HG03460 (cell line): ENCODE measurements around the gene AP2A2.
A peak's percentile ranks its signal among the peaks of the same experiment; 100 is the strongest.

Source experiments
- ATAC-seq: cut with Tn5 transposase; IDR thresholded peaks from one replicate; pipeline ENCODE4 v1.9.1; 2021; ENCODE audit not compliant: unreplicated experiment

AP2A2 gene

GRCh38 chr11:898540-899190, 27.0 kb upstream of the AP2A2 start:
- no peak for ATAC-seq

DNA sequence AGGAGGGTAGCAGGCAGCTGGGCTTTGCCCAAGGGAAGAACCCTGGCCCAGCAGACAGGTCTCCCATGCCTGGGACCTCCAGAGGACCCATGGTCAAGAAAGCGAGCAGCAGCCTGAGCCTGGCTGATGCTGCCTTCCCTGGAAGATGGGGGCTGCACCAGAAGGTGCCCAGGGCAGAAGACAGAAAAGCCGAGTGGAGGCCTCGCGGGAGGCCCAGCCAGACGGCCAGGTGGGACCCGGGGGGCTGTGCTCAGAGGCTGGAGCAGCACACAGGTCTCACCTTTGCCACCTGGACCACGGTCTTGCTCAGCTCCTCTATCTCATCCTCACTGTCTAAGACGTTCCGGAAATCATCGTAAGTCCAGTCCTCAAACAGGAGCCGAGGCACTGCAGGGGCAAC, 25.9 kb upstream of the AP2A2 start:
- no peak for ATAC-seq

- no peak for ATAC-seq
Measured at GRCh38 chr11:900545-900944, 25.1 kb upstream of the AP2A2 start.

DNA sequence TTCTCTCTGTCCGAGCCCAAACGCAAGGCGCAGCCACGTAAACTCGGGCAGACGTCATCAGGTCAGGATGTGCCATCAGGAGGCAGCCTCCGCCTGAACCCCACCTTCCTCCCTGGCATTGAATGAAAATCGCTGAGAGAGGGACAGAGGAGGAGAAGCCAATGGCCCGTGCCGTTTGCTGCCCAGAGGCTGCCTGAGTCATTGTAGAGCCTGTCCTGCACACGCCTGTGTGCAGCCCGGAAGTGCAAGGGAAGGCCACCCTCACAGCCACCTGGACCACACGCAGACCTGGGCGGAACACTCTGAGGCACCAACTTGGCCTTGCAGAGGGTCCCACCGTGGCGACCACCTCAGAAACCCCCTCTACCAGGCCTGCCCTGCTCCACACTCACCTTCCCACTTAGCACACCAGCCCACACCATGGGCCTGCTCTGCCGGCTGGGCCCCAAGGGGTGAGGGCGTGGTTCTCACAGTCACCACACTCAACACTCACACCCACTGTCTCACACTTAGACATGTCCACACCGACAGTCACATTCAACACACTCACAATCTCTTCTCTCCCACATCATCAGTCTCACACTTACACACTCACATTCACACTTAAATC, 24.1 kb upstream of the AP2A2 start:
- no peak for ATAC-seq

DNA sequence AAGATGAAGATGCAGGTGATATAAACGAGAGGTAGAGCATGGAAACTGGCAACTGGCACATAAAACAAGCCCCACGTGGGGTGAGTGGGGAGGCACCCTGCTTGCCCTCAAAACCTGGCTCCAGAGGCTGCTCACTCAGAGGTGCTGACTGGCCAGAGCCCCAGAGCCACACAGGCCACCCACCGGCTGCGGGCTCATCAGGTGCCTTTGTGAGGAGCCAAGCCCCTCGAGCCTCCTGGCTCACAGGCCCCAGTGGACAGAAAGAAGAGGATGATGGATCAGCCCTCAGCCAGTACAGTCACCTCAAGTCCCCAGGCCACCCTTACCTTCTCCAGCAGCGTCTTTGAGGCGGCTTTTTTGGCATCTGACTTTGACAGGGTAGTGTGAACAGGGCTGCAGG, 21.3 kb upstream of the AP2A2 start:
- ATAC-seq, result no peak

GRCh38 chr11:905952-906351, 19.7 kb upstream of the AP2A2 start:
- no peak for ATAC-seq

DNA sequence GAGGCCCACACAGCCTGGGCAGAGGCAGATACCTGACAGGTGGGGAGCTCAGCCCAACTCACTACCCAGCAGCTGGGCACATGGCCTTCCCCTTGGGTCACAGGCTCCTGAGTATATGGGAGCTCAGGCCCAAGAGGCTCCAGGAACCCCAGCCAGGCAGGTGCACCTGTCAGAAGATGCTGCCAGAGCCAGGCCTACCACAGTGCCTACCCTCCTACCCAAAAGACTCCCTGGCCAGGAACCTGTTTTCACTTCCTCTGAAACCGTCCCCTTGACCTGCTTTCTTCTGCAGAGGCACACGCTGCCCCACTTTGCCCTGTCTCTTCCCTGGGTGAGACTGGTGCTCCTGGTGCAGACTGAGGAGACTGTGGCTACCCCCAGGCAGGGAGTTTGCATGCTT, 18.0 kb upstream of the AP2A2 start:
- ATAC-seq, result no peak

DNA sequence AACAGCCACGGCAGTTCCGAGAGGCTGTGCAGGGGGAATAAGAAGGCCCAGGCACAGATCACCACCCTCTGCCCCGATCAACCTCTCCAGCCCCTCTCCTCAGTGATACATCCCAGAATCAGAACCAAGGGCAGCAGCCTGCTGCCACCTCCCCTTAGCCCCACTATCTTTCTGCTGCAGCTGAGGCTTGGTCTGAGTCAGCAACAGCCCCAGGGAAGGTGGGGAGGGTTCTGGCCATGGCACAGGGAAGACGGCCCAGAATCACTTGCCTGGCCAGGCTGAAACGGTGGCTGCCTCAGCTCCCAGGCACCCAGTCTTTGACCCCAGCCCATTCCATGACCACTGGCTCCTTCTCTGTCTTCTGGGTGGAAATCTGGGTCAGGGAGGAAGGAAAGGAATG, 17.4 kb upstream of the AP2A2 start:
- ATAC-seq, result no peak

GRCh38 chr11:909406-909805, 16.3 kb upstream of the AP2A2 start:
- ATAC-seq, result no peak

DNA sequence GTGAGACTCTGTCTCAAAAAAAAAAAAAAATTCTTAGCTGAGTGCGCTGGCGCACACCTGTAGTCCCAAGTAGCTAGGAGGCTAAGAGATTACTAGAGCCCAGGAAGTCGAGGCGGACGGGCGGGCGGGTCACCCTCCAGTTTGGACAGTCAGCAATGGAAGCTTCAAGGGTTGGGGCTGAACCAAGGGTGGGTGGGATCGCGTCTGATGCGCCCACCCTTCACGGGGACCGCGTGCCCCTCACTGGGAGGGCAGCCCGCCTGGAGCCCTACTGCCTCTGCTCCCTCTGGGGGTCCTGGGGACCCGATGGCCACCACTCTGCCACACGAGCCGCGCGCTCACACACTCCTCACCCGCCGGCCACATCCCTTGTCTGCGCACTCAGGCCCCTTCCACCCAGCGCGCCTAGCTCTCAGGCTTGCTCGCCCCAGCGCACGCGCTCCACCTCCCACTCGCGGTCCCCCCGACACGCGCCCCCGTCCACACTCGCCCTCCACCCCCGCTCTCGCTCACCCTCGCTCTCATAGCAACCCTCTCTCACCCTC, 15.6 kb upstream of the AP2A2 start:
- peak; percentile 22 for ATAC-seq

- ATAC-seq, result peak; percentile 80
Measured at GRCh38 chr11:910589-911030, 15.1 kb upstream of the AP2A2 start, which contains the start of gene CHID1. TSS of gene CHID1 (minus strand) at chr11:910810. CDS start at chr11:904816, 5,994 bp downstream.

- peak; percentile 22 for ATAC-seq
Measured at GRCh38 chr11:911031-911889, 14.4 kb upstream of the AP2A2 start.

GRCh38 chr11:911890-912219, 13.8 kb upstream of the AP2A2 start:
- ATAC-seq, result no peak

- ATAC-seq, result no peak
Measured at GRCh38 chr11:912266-912665, 13.4 kb upstream of the AP2A2 start.

GRCh38 chr11:913043-913442, 12.6 kb upstream of the AP2A2 start:
- ATAC-seq, result no peak

DNA sequence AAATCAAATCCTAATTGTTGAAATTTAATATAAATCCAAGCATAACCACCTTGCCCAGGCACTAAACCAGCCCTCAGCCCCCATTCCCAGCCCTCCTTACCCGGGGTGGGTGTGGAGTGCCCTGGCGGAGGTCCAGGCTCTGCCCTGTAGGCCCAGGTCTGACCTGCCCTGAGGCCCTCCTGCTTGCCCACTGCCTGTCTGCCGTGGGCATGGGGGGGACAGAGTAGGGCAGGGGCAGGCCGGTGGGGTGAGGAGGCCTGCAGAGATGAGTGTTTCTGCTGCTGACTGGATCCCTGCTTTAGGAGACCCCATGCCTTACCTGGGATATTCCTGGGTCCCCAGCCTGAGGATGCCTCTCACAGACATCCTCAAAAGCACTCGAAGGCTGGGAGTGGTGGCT, 11.5 kb upstream of the AP2A2 start:
- no peak for ATAC-seq

- ATAC-seq, result no peak
Measured at GRCh38 chr11:914747-915501, 10.7 kb upstream of the AP2A2 start.

GRCh38 chr11:917426-917825, 8.2 kb upstream of the AP2A2 start:
- no peak for ATAC-seq

DNA sequence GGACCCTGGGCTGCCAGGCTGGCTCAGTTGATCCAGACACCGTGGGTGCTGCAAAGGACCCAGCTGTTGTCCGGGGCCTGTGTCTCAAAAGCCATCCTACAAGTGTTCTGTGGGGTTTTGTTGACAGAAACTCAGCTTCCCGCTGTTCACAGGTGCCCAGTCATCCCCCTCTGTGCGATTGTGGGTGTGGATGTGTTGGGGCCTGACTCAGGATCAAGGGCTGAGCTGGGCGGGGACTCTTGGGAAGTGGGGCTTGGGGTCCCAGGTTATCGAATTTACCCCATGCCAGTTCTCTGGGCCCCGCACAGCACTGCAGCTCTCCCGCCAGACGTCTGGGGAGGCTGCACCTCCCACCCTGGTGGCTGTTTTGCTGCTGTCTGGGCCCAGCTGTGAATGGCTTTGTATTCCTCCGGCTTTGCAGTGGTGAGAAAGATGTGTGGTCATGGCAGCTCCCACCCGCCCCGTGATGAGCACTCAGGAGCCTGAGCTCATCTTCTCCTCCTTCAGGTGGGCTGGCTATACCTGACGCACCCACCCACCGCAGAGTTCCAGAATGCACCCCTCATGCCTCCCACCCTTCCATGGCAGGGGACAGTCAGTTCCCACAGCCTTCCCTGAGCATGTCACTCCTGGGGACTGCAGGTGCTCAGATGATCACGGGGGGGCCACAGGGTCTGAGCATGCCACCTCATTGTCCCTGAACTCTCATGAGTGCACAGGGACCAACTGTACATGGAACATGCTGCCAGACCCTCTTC, 3.6 kb upstream of the AP2A2 start:
- ATAC-seq, result no peak

DNA sequence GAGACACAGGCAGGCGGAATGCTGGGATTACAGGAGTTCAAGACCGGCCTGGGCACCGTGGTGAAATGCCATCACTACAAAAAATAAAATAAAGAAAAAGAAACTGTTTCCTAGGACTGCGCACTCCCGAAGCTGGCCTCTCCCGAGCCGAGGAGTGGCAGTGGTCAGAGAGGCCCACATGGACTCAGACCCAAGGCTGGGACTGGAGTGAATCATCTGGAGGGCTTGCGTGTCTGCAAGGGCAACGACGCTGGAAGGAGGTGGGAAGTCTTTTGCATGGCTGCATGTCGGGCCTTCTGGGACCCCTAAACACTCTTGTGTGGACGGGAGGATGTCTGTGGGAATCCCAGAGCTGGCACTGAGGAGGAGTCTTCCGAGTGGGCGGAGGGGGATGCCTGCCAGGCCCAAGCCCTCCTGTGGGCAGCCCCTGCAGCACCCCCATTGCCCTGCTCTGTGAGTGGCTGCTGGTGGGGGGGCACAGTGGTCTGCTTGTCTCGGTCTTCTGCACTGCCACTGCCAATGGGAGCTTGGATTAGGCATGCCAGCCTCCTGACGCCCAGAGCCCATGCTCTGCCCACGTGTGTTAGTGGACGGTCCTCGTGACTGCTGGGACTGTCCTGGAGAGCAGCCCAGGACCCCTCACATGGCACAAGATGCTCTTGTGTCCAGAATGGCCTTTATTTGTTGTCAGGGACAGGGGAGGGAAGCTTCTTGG, 1.8 kb upstream of the AP2A2 start:
- no peak for ATAC-seq
